Smooth muscle cell of the umbilical artery (primary cell): ENCODE measurements around the gene ATG2B. TPM values are rescaled to one million over a fixed set of nuclear protein-coding genes. Genes with fewer than 3 reads are reported as not detected.

Experiments
- total RNA-seq: library from RNA; depleted of rRNA; stranded (reverse); fragments of >200 nt; gene quantifications from 2 replicates; pipeline ENCODE4 v1.2.3, GENCODE V29; 2014

The ATG2B gene, protein sequence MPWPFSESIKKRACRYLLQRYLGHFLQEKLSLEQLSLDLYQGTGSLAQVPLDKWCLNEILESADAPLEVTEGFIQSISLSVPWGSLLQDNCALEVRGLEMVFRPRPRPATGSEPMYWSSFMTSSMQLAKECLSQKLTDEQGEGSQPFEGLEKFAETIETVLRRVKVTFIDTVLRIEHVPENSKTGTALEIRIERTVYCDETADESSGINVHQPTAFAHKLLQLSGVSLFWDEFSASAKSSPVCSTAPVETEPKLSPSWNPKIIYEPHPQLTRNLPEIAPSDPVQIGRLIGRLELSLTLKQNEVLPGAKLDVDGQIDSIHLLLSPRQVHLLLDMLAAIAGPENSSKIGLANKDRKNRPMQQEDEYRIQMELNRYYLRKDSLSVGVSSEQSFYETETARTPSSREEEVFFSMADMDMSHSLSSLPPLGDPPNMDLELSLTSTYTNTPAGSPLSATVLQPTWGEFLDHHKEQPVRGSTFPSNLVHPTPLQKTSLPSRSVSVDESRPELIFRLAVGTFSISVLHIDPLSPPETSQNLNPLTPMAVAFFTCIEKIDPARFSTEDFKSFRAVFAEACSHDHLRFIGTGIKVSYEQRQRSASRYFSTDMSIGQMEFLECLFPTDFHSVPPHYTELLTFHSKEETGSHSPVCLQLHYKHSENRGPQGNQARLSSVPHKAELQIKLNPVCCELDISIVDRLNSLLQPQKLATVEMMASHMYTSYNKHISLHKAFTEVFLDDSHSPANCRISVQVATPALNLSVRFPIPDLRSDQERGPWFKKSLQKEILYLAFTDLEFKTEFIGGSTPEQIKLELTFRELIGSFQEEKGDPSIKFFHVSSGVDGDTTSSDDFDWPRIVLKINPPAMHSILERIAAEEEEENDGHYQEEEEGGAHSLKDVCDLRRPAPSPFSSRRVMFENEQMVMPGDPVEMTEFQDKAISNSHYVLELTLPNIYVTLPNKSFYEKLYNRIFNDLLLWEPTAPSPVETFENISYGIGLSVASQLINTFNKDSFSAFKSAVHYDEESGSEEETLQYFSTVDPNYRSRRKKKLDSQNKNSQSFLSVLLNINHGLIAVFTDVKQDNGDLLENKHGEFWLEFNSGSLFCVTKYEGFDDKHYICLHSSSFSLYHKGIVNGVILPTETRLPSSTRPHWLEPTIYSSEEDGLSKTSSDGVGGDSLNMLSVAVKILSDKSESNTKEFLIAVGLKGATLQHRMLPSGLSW (N-terminal part only)
- 22.0 and 26.9 TPM in 2 replicates for total RNA-seq

DNA sequence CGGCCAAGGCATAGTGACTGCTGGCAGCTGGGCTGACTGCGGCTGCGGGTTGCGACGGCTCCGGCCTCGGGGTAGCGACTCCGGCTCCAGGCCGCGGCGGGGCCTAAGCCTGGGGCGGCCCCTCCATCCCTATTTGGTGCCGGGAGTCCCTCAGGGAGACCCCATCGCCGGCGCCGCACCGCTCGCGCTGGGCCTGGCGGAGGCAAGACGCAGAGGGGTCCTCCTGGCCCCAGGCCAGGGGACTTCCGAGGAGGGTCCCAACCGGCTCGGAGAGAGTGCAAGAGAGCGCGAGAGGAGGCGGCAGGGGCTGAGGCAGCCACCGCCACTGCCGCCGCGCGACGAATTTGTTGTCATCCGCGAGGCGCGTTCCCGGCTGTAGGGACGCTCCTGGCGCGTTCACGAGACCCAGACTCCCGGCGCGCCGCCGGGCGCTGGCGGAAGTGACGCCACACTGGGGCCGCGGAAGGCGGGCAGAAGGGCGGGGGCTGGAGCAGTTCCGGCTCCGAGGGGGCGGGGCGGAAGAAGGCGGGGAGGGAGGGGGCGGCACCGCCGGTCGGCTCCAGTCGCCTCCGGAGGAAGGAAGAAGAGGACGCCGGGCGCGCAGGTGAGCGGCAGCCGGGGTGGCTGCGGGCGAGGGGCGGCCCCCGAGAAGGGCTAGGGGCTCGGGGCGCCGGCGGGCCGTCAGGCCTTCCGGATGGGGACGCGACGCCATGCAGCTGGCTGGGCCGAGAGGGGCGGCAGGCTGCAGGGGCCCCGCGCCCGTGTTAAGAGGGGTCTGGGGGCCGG is at the start of gene ATG2B, which contains the start of gene GSKIP:
TSS of gene ATG2B (minus strand) at position 377 of the 786 bp plus-strand sequence. CDS start at position 12, 365 bp downstream.
TSS of gene GSKIP (plus strand) at position 562 of the 786 bp plus-strand sequence. CDS start 18,722 bp downstream, outside the sequence.

DNA sequence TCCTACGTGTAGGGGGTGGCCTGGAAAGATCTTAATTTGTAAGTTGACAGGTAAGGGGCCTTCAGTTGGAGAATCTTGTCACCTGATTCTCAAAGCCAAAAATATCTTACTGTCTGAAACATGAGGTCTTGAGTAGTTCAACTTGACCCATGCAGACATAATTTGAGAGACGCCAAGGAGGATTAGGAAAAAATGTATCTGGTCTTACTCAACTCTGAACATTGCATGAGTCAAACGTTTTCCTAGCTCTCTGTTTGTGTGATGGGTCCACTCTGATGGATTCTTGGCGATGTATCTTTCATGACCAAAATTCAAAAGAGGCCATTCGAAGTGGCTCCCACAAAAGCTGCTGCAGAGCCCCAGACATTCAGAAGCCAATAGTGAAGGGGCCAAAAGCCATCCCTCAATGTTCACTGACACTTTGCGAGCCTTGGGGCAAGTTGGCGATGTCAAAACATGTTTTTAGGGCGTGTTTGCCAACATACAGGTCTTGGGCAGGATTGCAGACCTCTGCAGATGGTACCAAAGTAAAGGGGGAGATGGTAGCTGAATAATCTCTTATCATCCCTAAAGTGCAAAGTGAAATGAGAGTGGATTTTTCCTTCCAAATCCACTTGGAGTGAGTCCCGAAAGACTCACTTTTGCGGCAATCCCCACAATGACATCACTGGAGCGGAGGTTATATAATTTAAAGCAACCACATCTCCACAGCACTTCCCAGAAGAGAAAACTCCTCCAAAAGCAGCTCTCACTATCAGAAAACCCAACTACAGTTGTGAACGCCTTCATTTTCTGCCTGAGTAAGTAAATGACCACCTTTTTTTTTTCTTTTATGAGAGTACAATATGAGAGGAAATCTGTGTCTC is 107.4 kb downstream of the ATG2B start, which contains the start of gene BDKRB1:
TSS of gene BDKRB1 (plus strand) at position 710 of the 866 bp plus-strand sequence. CDS start 7,473 bp downstream, outside the sequence.

Other genes starting within 250 kb of the ATG2B start
- 17.1 and 33.3 TPM in 2 replicates for gene BDKRB2, start 158.5 kb downstream of the ATG2B start, total RNA-seq
- gene BDKRB1, start 107.1 kb downstream of the ATG2B start, total RNA-seq, result 57.4 and 64.1 TPM in 2 replicates
- gene GSKIP, start 185 bp upstream of the ATG2B start, total RNA-seq, result 49.6 and 121 TPM in 2 replicates
- gene AK7, start 28.8 kb upstream of the ATG2B start, total RNA-seq, result 0.83 and 1.5 TPM in 2 replicates
- 91.5 and 154 TPM in 2 replicates for gene PAPOLA, start 139.0 kb upstream of the ATG2B start, total RNA-seq